Fibroblast of villous mesenchyme (primary cell): ENCODE results near the gene CCDC59. TPM values are rescaled to one million over a fixed set of nuclear protein-coding genes. Genes with fewer than 3 reads are reported as not detected.

ENCODE experiments used
- DNase-seq: peaks from one replicate; pipeline ENCODE4 v3.0.0-alpha.2; 2010; ENCODE audit warnings: low read depth
- H3K4me3 ChIP-seq: 2 replicates; pipeline ENCODE4 v1.5.1; 2011; ENCODE audit warnings: low read depth, mild to moderate bottlenecking, low read length
- total RNA-seq: library from RNA; depleted of rRNA; stranded (reverse); fragments of >200 nt; gene quantifications from 2 replicates; pipeline ENCODE4 v1.2.3, GENCODE V29; 2012
- TF ChIP-seq, protein P1 (sequence below): IDR thresholded peaks from 2 replicates; pipeline ENCODE4 v1.5.1; 2012; ENCODE audit warnings: low read depth, mild to moderate bottlenecking, low read length; ENCODE audit not compliant: insufficient read depth

Gene CCDC59
- total RNA-seq, 1 donor = 47.5 TPM

DNA sequence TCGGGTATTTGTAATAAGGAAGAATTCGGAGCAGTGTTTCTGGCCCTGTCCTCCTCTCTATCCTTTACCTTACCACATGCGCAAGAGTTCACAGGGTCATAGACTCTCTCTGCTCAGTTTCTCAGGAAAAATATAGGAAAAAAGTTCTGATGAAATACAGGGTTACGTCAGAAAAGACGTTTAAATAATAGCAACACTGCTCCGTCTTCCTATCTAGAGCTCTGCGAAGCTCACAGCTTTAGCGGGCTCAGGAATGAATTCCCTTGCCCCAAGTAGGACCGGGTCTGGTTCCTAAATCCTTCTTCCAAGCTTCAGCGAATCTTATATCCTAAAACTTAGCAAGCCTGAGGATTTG, 365 bp downstream of the CCDC59 start:
- peak overlapping the region; percentile 72 for H3K4me3 ChIP-seq
- no peak for DNase-seq
- TF ChIP-seq, protein P1, sequence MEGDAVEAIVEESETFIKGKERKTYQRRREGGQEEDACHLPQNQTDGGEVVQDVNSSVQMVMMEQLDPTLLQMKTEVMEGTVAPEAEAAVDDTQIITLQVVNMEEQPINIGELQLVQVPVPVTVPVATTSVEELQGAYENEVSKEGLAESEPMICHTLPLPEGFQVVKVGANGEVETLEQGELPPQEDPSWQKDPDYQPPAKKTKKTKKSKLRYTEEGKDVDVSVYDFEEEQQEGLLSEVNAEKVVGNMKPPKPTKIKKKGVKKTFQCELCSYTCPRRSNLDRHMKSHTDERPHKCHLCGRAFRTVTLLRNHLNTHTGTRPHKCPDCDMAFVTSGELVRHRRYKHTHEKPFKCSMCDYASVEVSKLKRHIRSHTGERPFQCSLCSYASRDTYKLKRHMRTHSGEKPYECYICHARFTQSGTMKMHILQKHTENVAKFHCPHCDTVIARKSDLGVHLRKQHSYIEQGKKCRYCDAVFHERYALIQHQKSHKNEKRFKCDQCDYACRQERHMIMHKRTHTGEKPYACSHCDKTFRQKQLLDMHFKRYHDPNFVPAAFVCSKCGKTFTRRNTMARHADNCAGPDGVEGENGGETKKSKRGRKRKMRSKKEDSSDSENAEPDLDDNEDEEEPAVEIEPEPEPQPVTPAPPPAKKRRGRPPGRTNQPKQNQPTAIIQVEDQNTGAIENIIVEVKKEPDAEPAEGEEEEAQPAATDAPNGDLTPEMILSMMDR = no peak

DNA sequence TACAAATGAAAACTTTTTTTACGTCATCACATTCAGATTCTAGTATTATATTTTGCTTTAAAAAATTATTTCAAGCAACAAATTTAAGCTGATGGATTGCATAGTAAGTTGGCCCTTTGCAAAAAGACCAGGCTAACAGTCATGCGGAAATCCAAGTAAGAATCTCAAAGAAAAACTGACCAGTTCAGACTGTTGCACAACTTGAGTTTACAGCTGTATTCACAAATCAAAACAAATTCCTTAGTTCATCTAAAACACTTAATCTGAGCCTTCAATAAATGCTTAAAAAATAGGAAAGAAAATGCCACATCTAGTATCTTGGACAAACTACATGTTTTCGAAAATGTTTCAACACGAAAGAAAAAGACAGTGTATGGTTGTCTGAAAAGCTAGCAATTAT, 847 bp downstream of the CCDC59 start:
- peak; percentile 17 for DNase-seq
- TF ChIP-seq, protein P1 = no peak
- H3K4me3 ChIP-seq = peak overlapping the region; percentile 72

DNA sequence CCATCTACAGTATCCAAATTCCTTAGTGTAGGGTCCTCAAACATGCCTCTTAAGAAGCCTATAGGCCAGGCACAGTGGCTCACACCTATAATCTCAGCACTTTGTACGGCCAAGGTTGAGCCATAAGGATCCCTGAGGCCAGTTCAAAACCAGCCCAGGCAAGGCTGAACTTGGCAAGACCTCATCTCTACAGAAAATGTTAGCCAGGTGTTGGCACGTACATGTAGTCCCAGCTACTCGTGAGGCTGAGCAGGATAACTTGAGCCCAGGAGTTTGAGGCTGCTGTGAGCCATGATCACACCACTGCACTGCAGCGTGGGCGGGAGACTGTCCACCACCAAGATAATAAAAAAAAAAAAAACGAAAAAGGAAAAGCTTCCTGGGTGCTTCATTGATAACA, 6.8 kb downstream of the CCDC59 start:
- no peak overlapping the region for H3K4me3 ChIP-seq
- no peak for DNase-seq
- TF ChIP-seq, protein P1 = no peak

DNA sequence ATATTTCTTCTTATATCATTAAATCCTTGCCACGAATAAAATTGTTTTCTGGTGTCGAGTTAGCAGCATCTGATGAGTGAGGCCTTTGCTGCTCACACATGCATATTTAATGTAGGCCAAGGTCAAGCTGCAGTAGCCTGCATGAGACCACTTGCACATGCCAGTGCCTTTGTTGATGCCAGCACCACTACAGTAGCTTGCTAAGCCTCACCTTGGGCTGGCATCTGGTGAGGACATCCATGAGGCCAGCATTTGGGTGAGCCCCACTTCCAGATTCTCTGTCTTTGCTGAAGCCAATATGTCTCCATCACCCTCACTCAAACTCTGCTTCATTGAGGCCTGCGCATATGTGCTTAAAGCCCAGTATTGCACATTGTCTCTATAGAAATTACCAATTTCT, 8.0 kb downstream of the CCDC59 start:
- DNase-seq = no peak
- TF ChIP-seq, protein P1 = no peak
- no peak overlapping the region for H3K4me3 ChIP-seq

DNA sequence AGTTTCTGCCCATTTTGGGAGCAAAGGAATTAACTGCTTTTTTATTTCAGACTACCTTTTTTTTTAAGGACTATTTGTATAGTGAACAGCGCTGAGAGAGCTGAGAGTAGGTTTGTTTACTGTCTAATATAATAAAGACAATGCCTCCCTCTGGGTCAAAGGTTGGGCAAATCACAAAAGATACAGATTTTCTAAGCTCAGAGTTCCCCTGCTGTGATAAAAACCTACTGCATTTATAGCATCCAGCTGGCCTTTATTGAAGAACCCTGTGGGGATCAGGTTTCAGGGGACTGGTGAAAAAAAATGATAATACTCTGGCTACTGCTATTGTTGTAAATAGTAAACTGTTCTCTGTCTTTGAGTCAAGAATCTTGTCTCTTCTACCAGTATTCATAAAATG, 28.7 kb downstream of the CCDC59 start:
- TF ChIP-seq, protein P1 = no peak
- no peak overlapping the region for H3K4me3 ChIP-seq
- DNase-seq = peak; percentile 9

DNA sequence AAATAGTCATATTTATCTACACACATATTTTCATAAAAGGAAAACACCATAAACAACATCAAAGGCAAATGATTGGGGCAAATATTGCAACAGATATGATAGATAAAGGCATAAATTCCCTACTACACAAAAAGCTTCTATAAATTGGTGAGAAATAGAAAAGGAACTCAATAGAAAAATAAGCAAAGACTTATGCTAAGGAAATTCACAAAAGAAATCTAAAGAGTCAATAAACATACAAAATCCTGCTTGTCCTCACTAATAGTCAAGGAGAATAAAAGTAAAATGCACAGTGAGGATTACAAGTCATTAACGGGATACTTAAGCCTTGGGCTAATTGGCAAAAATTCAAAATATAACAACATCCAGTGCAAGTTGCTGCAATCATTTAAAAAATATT, 30.3 kb downstream of the CCDC59 start:
- no peak overlapping the region for H3K4me3 ChIP-seq
- DNase-seq = no peak
- TF ChIP-seq, protein P1 = no peak

DNA sequence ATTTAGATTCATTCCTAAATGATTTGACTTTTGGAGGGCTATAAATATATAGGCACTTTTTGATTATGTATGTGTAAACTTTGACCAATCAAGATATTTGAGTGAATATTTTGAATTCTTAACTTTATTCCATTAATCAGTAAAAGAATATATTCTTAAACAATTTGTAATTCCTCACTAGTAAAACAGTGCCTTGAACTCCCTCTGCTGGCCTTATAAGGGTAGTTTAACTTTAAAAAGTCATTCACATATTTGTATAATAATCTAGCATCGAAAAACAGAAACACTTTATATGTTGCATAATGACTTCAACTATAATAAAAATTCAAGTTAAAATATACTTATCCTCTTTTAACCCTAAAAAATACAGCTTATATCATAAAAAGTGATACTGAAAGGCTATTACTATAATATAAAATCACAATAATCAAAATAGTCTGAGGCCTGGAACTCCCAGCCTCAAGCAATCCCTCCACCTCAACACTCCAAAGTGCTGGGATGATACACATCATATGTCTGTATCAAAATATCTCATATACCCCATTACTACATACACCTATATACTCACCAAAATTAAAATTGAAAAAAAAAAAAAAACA, 31.2 kb downstream of the CCDC59 start:
- TF ChIP-seq, protein P1 = peak; percentile 57
- DNase-seq = peak; percentile 33
- no peak overlapping the region for H3K4me3 ChIP-seq
